HCEC 1CT (cell line): ENCODE measurements around the gene KCTD8.

ENCODE experiments used
- DNase-seq: peaks from one replicate; pipeline ENCODE4 v3.0.0-alpha.2; 2017

KCTD8 gene

DNA sequence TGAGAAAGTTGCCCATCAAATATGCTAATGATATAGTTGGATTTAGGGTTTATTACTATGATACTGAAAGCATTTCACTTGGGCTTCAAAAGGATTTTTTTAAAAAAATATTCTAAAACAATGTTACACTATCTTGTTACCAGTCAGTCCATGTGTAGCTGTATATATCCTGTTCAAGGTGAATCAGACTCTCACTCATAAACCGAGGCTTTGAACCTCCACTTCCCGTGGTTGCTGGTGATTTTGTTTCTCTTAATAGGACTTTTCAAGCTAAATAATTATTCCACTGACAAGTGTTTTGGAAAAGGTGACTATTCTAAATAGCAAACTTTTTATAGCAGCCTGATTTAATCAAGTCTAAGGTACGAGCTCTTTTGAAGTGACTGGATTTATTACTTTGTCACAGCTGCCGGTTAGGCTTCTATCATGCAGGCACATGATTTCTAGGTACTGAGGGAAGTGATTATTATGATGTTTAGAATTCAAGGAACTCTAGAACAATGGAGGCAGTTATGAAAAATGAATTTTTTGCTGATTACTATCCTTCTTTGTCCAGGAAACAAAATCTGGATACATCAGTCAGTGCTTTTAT lies 287.7 kb downstream of the KCTD8 start:
- no peak for DNase-seq

DNA sequence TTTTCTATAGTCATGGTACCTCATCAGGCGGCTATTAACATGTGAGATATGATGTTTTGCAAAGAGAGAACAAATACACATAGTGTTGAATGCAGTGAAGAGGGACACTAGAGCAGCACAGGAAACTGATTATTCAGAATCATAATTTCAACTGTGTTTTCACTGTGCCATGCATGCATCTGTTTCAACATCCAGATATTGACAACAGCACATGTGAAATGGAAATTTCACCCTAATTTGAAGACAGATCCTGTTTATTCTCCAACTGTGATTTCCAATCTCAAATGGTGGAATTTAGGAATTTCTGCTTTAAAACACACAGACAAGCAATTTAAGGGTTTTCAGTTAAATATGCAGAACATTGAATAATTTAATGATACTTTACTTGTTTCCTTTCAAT lies 288.6 kb downstream of the KCTD8 start:
- no peak for DNase-seq

DNA sequence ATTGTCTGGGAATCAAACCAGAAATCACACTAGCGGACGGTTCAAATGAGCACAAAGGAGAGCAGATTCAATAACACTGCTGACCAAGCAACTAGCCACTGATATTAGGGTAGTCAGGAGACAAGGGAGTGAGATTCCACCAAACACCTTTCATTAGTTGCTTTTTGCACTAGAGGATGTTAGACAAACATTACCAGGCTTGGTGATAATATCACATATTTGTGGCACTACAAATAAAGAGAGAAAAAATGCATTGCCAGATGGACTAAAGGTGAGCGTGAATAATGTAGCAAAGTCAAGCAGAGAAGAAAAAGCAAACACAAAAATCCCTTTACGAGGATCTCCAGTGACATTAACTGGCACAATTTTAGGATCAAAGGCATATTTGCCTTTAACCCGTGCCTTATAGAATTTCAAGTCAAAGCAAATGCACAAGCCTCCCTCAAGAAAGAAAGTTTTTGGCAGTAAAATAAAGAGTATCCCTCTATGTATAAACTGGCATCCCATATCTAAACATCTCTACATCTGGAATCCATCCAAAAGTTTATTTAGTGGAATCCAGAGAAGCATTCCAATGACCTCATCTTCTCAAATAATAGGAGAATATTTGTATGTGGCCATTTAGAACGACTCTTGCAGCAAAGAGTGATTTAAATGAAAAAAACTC lies 290.9 kb downstream of the KCTD8 start:
- no peak for DNase-seq

DNA sequence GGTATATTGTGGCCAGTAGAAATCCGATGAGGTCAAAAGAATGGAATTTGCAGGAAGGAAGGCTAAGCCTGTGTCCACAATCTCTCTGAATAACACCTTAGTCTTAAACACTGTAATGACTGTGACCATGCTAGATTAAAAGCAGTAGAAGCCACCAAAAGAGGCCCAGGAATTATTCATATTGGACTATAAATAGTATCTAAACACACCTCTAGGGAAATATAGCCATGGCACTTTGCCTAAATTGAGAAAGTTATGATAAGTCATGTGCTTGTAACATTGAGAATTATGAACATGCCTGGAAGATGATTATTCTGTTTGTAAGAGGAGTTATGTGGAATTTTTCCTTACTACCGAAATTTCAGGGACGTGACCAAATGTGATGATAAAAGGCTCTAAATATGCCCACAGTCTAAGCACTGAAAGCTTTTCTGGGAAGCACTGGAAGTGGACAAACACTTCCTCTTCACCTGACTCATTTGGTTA lies 298.5 kb downstream of the KCTD8 start:
- no peak for DNase-seq

DNA sequence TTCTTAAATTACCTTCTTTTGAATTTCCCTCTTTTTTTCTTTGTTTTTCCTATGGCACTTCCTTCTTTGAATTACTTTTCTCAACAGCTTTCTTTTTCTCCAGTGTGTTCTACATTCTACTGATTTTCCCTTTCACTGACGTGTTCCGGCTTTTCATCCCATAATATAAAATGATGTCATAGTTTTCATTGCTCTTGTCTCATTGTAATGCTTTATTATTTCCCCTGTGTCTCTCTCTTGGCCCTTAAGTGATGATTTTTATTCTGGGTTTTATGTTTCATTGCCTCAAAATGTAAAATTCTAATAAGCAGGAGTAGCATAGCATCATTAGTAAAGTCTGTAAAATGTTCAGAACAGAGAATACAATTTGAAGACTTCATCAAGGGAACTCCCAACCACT lies 299.3 kb downstream of the KCTD8 start:
- DNase-seq, result no peak

DNA sequence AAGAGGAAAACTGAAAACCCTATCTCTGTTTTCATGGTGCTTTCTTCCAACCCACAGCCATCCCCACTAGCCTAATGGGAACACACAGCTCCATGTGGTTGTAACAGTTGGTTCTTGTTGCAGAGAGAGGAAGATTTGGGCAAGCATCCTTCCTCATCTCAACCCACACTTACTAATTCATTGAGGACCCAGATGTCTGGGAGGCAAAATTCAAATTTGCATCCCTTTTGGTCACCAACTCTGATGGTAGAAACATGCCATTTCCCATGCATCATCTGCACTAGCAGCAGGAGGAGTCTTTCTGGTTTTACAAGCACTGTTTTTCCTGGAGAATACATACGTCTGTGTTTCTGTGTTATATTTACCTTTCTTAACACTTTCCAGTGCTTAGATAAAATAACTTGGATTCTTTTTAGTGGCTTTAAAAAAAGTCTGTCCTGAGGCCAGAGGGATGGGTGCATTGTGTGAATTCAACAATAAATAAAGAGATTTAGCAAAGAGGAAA lies 301.0 kb downstream of the KCTD8 start:
- DNase-seq, result no peak

DNA sequence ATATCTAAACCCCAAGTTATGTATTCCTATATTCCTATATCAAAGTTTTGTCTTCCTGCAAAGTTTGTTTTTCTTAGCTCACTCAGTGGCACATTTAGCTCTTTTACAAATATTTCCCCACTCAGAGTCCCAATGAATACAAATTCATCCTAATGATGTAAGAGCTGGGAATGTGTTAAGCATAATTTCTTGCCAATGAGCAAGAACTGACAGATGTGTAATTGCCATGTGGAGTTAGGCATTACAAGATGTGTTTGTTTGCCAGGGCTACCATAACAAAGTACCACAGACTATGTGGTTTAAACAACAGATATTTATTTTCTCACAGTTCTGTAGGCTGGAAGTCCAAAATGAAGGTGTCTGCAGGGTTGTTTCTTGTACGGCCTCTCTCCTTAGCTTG lies 302.1 kb downstream of the KCTD8 start:
- no peak for DNase-seq

DNA sequence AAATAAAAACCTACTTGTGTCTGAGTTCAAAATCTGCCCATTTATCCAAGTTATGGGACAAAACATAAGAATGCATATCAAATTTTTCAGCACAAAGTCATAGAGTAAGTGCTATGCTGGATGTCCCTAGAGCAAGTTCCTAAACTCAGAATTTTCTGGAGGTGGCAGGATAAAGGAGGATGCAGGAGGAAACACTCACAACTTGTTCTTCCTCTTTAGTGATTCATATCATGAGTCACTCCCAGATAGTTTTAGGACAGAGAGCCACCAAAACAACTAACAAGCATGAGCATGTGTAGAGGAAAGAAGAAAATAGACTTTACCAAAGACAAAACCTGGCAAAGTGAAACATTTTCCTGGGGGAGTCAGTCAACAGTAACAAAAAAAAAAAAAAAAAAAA lies 302.7 kb downstream of the KCTD8 start:
- no peak for DNase-seq

DNA sequence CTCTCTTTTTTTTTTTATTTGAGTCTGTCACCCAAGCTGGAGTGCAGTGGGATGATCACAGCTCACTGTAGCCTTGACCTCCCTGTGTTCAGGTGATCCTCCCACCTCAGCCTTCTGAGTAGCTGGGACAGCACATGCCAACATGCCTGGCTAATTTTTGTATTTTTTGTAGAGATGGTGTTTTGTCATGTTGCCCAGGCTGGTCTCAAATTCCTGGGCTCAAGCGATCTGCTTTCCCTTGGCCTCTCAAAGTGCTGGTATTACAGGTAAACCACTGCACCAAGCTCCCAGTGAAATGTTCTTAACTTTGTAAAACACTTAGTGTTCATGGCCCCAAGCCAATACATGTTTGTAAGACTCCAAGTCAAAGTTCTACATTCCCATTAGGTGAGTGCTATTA lies 316.1 kb downstream of the KCTD8 start:
- no peak for DNase-seq
